A549 (cell line): Measurements from ENCODE around the gene NRAS. TPM values are rescaled to one million over a fixed set of nuclear protein-coding genes. Genes with fewer than 3 reads are reported as not detected.

Experiments used
- ATAC-seq, 2 experiments: fragments of 200-7000 bp in 1 of 2; fragments of >200 bp in 1 of 2; cut with Nextera tagmentation in 1 of 2; cut with Tn5 transposase in 1 of 2; 3 replicates each; pipeline versions ENCODE4 v1.8.0 to v1.9.1; 2018 to 2020; ENCODE audit warnings: mild to moderate bottlenecking in 1 of 2, moderate library complexity in 1 of 2
- CTCF ChIA-PET: fragments of 300-600 bp; sonication (Branson Sonifier 250); formaldehyde crosslinking; extraction: SDS; loops from one replicate; lab custom pipeline; 2021; ENCODE audit warnings: antibody characterized with exemption, inconsistent platforms; lab: Yijun Ruan, JAX
- POLR2A ChIA-PET: fragments of 350-600 bp; formaldehyde crosslinking; extraction: SDS; loops from one replicate; lab custom pipeline; 2021; ENCODE audit warnings: antibody characterized with exemption, inconsistent platforms; lab: Yijun Ruan, JAX
- DNase-seq, 2 experiments: peaks; one replicate each; pipeline versions ENCODE4 v3.0.0 to v3.0.0-alpha.2; 2011 to 2016; ENCODE audit warnings: low read depth in 1 of 2, low spot score in 1 of 2
- FAIRE-seq: peaks from 2 replicates; lab custom pipeline; 2011; peaks lifted over from hg19 to GRCh38; lab: Jason Lieb, UNC
- H3K27ac ChIP-seq, 2 experiments: fragments of >200 bp; sonication (Bioruptor Twin); formaldehyde crosslinking; 3 replicates each; pipeline ENCODE4 v1.5.1; 2016 to 2017
- H3K4me1 ChIP-seq: fragments of >200 bp; sonication (Bioruptor Twin); formaldehyde crosslinking; 3 replicates; pipeline ENCODE4 v1.6.1; 2016
- H3K4me2 ChIP-seq: fragments of >200 bp; sonication (Bioruptor Twin); formaldehyde crosslinking; 3 replicates; pipeline ENCODE4 v1.6.1; 2016
- H3K4me3 ChIP-seq: fragments of >200 bp; sonication (Bioruptor Twin); formaldehyde crosslinking; 3 replicates; pipeline ENCODE4 v1.5.1; 2016
- H3K9me3 ChIP-seq: fragments of >200 bp; sonication (Bioruptor Twin); formaldehyde crosslinking; 3 replicates; pipeline ENCODE4 v1.6.1; 2016
- CBX8 ChIP-seq: fragments of 200-600 bp; sonication (generic); IDR thresholded peaks from 2 replicates; pipeline ENCODE4 v1.6.1; 2016
- CHD4 ChIP-seq: fragments of 200-600 bp; sonication (generic); IDR thresholded peaks from 2 replicates; pipeline ENCODE4 v1.6.1; 2016; ENCODE audit warnings: antibody characterized with exemption, mild to moderate bottlenecking, borderline replicate concordance
- EHMT2 ChIP-seq: fragments of 200-600 bp; sonication (generic); IDR thresholded peaks from 2 replicates; pipeline ENCODE4 v1.6.1; 2016; ENCODE audit warnings: antibody characterized with exemption, low read depth, mild to moderate bottlenecking, moderate library complexity
- EP300 ChIP-seq, 2 experiments: fragments of >200 bp; sonication (Bioruptor Twin); formaldehyde crosslinking; IDR thresholded peaks; 2 replicates in 1 of 2; 3 replicates in 1 of 2; pipeline ENCODE4 v1.6.1; 2016 to 2017
- FOSB ChIP-seq: fragments of 250-450 bp; sonication (Bioruptor Pico); IDR thresholded peaks from 2 replicates; pipeline ENCODE4 v1.5.0; 2020; ENCODE audit warnings: mild to moderate bottlenecking, moderate library complexity
- HOXB13 ChIP-seq: fragments of 250-450 bp; sonication (Bioruptor Pico); IDR thresholded peaks from 2 replicates; pipeline ENCODE4 v1.5.0; 2020; ENCODE audit warnings: low read depth, mild to moderate bottlenecking, moderate library complexity
- HOXB5 ChIP-seq: fragments of 250-450 bp; sonication (Bioruptor Pico); IDR thresholded peaks from 2 replicates; pipeline ENCODE4 v1.5.0; 2020; ENCODE audit warnings: mild to moderate bottlenecking, moderate library complexity
- JUN ChIP-seq, 2 experiments: fragments of >200 bp; sonication (Bioruptor Twin); formaldehyde crosslinking; IDR thresholded peaks; 2 replicates in 1 of 2; 3 replicates in 1 of 2; pipeline ENCODE4 v1.6.1; 2016 to 2017
- KDM1A ChIP-seq: fragments of 200-600 bp; sonication (generic); IDR thresholded peaks from 2 replicates; pipeline ENCODE4 v1.6.1; 2016; ENCODE audit warnings: low read depth, mild to moderate bottlenecking
- KDM5A ChIP-seq: fragments of 200-600 bp; sonication (generic); IDR thresholded peaks from 2 replicates; pipeline ENCODE4 v1.6.1; 2016; ENCODE audit warnings: antibody characterized with exemption, mild to moderate bottlenecking
- NPAS2 ChIP-seq: fragments of 250-450 bp; sonication (Bioruptor Pico); IDR thresholded peaks from 2 replicates; pipeline ENCODE4 v1.8.0; 2022; ENCODE audit warnings: mild to moderate bottlenecking, moderate library complexity, borderline replicate concordance
- PHF8 ChIP-seq: fragments of 200-600 bp; sonication (generic); IDR thresholded peaks from 2 replicates; pipeline ENCODE4 v1.6.1; 2016; ENCODE audit warnings: low read depth, mild to moderate bottlenecking, antibody characterized with exemption, moderate library complexity, borderline replicate concordance
- POLR2A ChIP-seq: IDR thresholded peaks from 2 replicates; pipeline ENCODE4 v1.6.1; 2012; ENCODE audit warnings: mild to moderate bottlenecking, low read length
- RAD21 ChIP-seq, 2 experiments: fragments of >200 bp in 1 of 2; sonication (Bioruptor Twin) in 1 of 2; formaldehyde crosslinking in 1 of 2; IDR thresholded peaks in 1 of 2; conservative IDR thresholded peaks in 1 of 2; 2 replicates in 1 of 2; 3 replicates in 1 of 2; pipeline ENCODE4 v1.6.1; 2012 to 2018; ENCODE audit warnings: inconsistent platforms in 1 of 2
- SREBF2 ChIP-seq: fragments of 450-650 bp; IDR thresholded peaks from 2 replicates; pipeline ENCODE4 v1.6.1; 2014; ENCODE audit warnings: mild to moderate bottlenecking, moderate library complexity
- WGBS: methylation state at CpG from one replicate; pipeline ENCODE4 v1.1.6; 2017; ENCODE audit errors: missing lambda C conversion rate; 5-methylcytosine and 5-hydroxymethylcytosine counted together
- polyA plus RNA-seq, 4 experiments: library from polyadenylated mRNA; depleted of rRNA in 3 of 4; stranded (reverse); fragments of >200 nt; fragmentation: RNase III in 1 of 4; extraction: RNeasy Plus Mini Kit Qiagen cat#74134 plus additional on column Dnase treatment in 1 of 4; gene quantifications; 2 replicates in 3 of 4; 3 replicates in 1 of 4; pipeline ENCODE4 v1.2.3, GENCODE V29; 2011 to 2017
- TF ChIP-seq, protein P1 (sequence below): fragments of 250-450 bp; sonication (Bioruptor Pico); IDR thresholded peaks from 2 replicates; pipeline ENCODE4 v1.5.0; 2021; ENCODE audit warnings: mild to moderate bottlenecking, moderate library complexity, borderline replicate concordance
- TF ChIP-seq, protein P2 (sequence below): IDR thresholded peaks from 2 replicates; pipeline ENCODE4 v1.6.1; 2012
- TF ChIP-seq, protein P3 (sequence below): IDR thresholded peaks from 2 replicates; pipeline ENCODE4 v1.6.1; 2012
- TF ChIP-seq, protein P4 (sequence below): fragments of >200 bp; sonication (Bioruptor Twin); formaldehyde crosslinking; IDR thresholded peaks from 2 replicates; pipeline ENCODE4 v1.6.1; 2016
- TF ChIP-seq, protein P5 (sequence below): fragments of 450-650 bp; IDR thresholded peaks from 2 replicates; pipeline ENCODE4 v1.6.1; 2014; ENCODE audit warnings: antibody characterized with exemption
- TF ChIP-seq, protein P6 (sequence below): fragments of >200 bp; sonication (Bioruptor Twin); formaldehyde crosslinking; IDR thresholded peaks from 3 replicates; pipeline ENCODE4 v1.6.1; 2016
- TF ChIP-seq, protein P7 (sequence below): fragments of >200 bp; sonication (Bioruptor Twin); formaldehyde crosslinking; IDR thresholded peaks from 3 replicates; pipeline ENCODE4 v1.5.1; 2016

Gene NRAS
- polyA plus RNA-seq, 2 of the 4 experiments (the other 2 are of a cell fraction) = 28.7 to 52.2 TPM

DNA sequence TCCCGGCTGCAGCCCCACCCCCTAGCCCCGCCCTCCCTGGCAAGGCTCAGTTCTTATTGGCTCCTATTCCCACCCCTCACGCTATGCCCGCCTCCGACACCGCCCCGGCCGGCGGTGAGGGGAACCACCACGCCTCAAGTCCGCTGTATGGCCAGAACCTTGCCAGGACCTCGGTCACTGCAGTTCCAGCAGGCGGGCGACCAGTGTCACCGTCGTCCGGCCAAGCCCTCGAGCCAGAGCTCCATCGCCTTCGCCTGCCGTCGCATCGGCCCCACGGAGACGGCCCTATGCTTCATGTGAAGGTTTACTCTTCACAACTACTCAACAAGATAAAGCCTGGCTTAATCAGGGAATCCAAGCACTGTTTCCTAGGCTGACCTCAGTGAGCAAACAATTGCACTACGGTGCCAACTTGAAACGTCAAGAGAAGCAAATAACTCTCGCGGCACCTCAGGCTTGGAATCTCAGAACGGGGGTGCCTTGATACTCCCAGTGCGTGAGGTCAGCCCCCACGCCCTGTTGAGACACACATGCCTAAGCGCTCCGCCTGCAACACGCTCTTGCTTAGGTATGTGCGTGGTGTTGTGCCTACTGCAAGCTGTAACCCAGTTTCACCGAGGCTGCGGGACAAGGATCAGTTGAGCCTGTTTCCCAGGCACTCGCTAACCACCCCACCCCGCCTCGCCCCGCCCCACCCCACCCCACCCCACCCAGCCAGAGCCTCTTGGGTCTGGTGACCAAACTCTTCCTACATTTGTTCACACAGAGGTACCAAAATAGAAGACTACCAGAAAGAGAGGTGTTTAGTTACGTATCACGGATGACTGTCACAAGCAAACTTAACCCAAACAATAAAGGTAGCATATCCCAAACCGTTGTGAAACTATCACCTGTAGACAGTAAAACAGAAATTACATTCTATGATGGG, 46.2 kb downstream of the NRAS start:
- peak; percentile 98 to 99 for ATAC-seq
- WGBS = 17% methylated on average over 9 of the region's 45 CpGs
- POLR2A ChIA-PET = no interaction called here
- no peaks in the 10 kb centered on the region for H3K9me3 ChIP-seq
- no peak for FAIRE-seq
- H3K4me3 ChIP-seq = peak overlapping the region; percentile 68
- peak overlapping the region; percentile 7 to 37; a peak in 4 of 6 replicates for H3K27ac ChIP-seq
- TF ChIP-seq, protein P1, sequence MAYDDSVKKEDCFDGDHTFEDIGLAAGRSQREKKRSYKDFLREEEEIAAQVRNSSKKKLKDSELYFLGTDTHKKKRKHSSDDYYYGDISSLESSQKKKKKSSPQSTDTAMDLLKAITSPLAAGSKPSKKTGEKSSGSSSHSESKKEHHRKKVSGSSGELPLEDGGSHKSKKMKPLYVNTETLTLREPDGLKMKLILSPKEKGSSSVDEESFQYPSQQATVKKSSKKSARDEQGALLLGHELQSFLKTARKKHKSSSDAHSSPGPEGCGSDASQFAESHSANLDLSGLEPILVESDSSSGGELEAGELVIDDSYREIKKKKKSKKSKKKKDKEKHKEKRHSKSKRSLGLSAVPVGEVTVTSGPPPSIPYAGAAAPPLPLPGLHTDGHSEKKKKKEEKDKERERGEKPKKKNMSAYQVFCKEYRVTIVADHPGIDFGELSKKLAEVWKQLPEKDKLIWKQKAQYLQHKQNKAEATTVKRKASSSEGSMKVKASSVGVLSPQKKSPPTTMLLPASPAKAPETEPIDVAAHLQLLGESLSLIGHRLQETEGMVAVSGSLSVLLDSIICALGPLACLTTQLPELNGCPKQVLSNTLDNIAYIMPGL = no peak
- TF ChIP-seq KDM5A (no peak), POLR2A (peak; percentile 42), FOSB (CRISPR knock-in tag) (no peak), CBX8 (no peak)
- TF ChIP-seq, protein P2, sequence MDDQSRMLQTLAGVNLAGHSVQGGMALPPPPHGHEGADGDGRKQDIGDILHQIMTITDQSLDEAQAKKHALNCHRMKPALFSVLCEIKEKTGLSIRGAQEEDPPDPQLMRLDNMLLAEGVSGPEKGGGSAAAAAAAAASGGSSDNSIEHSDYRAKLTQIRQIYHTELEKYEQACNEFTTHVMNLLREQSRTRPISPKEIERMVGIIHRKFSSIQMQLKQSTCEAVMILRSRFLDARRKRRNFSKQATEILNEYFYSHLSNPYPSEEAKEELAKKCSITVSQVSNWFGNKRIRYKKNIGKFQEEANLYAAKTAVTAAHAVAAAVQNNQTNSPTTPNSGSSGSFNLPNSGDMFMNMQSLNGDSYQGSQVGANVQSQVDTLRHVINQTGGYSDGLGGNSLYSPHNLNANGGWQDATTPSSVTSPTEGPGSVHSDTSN = 0 out of 2 replicates have a peak, but pooled peaks have one; percentile 59
- TF ChIP-seq, protein P3, sequence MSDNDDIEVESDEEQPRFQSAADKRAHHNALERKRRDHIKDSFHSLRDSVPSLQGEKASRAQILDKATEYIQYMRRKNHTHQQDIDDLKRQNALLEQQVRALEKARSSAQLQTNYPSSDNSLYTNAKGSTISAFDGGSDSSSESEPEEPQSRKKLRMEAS = 0 out of 2 replicates have a peak, but pooled peaks have one; percentile 31
- TF ChIP-seq, all 56 proteins: peak for 3
- Histone ChIP-seq H3K4me2 (peak overlapping the region; percentile 99), H3K4me1 (no peaks in the 10 kb centered on the region)
- DNase-seq = peak; percentile 65 to 84
- CTCF ChIA-PET = interaction anchor here (0.8 to 1.7 kb wide), 9 partner anchors 10 to 324 kb away, joined by 3 to 6 read pairs (median 4); partner anchors contain the start of genes AMPD1 and TRIM33

DNA sequence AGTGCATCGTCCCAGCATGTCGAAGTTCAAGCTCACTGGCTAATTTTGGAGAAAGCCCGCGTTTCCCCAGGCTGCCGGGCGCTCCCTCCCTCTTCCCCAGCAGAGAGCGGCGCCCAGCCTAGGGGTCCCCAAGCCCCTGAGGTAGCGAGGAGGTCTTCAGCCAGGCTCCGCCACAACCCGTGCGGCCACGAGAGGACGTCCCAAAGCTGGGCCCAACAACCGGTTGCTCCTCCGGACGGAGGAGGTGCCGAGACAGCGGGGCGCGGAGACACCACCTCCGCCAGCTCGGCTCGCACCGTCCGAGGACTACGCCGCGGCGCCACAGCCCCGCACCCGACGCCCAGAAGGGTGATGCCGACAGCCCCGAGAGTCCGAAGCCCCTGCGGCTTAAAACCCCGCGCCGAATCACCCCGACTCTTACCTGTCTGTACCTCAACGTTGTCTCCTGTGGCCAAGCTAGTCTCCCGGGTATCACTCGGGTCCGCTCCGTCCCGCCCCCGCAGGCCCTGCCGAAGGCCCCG, 46.9 kb downstream of the NRAS start, which contains the start of gene DENND2C:
TSS of gene DENND2C (minus strand) at position 488 of the 521 bp plus-strand sequence. CDS start 44,065 bp downstream, outside the sequence.
- H3K27ac ChIP-seq = peak within 1 kb of the TSS; percentile 41 to 76; a peak in 4 of 6 replicates
- POLR2A ChIA-PET = no interaction called here
- peak; percentile 79 to 85 for ATAC-seq
- no peak for FAIRE-seq
- no peaks in the 10 kb centered on the region for H3K4me1 ChIP-seq
- WGBS = 10% methylated on average over 6 of the region's 50 CpGs
- no peaks in the 10 kb centered on the region for H3K9me3 ChIP-seq
- TF ChIP-seq EP300 (IDR thresholded peaks at IDR 0.05) = no peak
- no peak for TF ChIP-seq JUN (IDR thresholded peaks at IDR 0.05)
- no peak for TF ChIP-seq SREBF2
- TF ChIP-seq PHF8 = peak; percentile 54; the same call in 1 of the 2 replicates
- no peak for TF ChIP-seq RAD21 (conservative IDR thresholded peaks at IDR 0.05 in 1 of 2, IDR thresholded peaks at IDR 0.05 in 1 of 2)
- TF ChIP-seq NPAS2 (CRISPR knock-in tag) = no peak
- H3K4me3 ChIP-seq = peak within 1 kb of the TSS; percentile 68
- no peak for DNase-seq
- CTCF ChIA-PET = interaction anchor here (0.8 to 1.7 kb wide), 5 partner anchors 10 to 323 kb away, joined by 3 to 6 read pairs (median 3); partner anchors contain the start of gene AMPD1
- peak within 1 kb of the TSS; percentile 99 for H3K4me2 ChIP-seq

DNA sequence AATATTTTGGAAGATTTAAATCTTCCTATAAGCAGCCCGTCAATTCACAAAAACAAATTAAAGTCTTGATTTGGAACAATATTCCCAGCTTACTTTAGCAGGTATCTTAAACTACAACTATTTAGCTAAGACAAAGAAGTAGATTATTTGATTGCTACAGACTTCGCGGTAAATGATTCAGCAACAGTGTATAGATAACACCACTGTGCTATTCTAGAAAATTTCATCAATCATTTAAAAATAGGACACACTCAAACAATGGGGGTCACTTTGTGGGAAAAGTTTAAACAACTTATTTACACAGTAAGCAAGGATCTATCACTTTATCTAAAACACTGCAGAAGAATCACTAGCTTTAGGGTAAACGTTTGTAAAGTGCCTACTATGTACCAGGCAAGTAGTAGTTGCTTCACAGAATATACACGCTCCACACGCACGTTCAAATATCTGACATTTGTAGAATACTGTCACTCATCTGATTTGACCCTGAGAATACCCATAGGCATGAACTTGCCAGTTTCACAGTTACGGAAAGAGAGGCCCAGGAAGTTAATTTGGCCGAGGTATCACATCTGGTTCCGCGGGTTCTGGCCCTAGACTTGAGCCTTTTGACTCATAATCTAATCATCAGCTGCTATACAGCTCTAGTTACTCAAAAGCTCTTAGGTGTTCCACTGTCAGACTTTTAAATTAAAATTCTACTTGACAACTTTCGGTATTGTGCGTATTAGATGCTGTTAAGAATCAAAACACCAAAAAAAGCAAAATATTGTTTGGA, 47.6 kb downstream of the NRAS start:
- TF ChIP-seq, protein P4, sequence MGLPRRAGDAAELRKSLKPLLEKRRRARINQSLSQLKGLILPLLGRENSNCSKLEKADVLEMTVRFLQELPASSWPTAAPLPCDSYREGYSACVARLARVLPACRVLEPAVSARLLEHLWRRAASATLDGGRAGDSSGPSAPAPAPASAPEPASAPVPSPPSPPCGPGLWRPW = no peak
- TF ChIP-seq, protein P5, sequence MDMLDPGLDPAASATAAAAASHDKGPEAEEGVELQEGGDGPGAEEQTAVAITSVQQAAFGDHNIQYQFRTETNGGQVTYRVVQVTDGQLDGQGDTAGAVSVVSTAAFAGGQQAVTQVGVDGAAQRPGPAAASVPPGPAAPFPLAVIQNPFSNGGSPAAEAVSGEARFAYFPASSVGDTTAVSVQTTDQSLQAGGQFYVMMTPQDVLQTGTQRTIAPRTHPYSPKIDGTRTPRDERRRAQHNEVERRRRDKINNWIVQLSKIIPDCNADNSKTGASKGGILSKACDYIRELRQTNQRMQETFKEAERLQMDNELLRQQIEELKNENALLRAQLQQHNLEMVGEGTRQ = no peak
- TF ChIP-seq, protein P6, sequence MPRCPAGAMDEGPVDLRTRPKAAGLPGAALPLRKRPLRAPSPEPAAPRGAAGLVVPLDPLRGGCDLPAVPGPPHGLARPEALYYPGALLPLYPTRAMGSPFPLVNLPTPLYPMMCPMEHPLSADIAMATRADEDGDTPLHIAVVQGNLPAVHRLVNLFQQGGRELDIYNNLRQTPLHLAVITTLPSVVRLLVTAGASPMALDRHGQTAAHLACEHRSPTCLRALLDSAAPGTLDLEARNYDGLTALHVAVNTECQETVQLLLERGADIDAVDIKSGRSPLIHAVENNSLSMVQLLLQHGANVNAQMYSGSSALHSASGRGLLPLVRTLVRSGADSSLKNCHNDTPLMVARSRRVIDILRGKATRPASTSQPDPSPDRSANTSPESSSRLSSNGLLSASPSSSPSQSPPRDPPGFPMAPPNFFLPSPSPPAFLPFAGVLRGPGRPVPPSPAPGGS = no peak
- TF ChIP-seq HOXB13 (CRISPR knock-in tag) (no peak), KDM1A (no peak), HOXB5 (CRISPR knock-in tag) (no peak), EHMT2 (no peak), CHD4 (no peak)
- TF ChIP-seq, protein P7, sequence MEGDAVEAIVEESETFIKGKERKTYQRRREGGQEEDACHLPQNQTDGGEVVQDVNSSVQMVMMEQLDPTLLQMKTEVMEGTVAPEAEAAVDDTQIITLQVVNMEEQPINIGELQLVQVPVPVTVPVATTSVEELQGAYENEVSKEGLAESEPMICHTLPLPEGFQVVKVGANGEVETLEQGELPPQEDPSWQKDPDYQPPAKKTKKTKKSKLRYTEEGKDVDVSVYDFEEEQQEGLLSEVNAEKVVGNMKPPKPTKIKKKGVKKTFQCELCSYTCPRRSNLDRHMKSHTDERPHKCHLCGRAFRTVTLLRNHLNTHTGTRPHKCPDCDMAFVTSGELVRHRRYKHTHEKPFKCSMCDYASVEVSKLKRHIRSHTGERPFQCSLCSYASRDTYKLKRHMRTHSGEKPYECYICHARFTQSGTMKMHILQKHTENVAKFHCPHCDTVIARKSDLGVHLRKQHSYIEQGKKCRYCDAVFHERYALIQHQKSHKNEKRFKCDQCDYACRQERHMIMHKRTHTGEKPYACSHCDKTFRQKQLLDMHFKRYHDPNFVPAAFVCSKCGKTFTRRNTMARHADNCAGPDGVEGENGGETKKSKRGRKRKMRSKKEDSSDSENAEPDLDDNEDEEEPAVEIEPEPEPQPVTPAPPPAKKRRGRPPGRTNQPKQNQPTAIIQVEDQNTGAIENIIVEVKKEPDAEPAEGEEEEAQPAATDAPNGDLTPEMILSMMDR = no peak
- peak overlapping the region in 1 of 2 experiments; percentile 76; a peak in 2 of 6 replicates for H3K27ac ChIP-seq
- peak overlapping the region; percentile 68 for H3K4me3 ChIP-seq
- H3K4me1 ChIP-seq = no peaks in the 10 kb centered on the region
- FAIRE-seq = no peak
- ChIA-PET CTCF (interaction anchor here (0.8 to 1.7 kb wide), 6 partner anchors 9 to 322 kb away, joined by 3 to 6 read pairs (median 3); partner anchors contain the start of gene AMPD1), POLR2A (no interaction called here)
- DNase-seq = no peak
- 82% methylated on average over 13 of the region's 13 CpGs for WGBS
- peak overlapping the region; percentile 99 for H3K4me2 ChIP-seq
- H3K9me3 ChIP-seq = no peaks in the 10 kb centered on the region
- ATAC-seq = no peak
